Ammon's horn (tissue), 1 donor: ENCODE measurements around the gene MFSD2B.
A peak's percentile ranks its signal among the peaks of the same experiment; 100 is the strongest.

Experiments
- DNase-seq: peaks from one replicate; pipeline ENCODE4 v3.0.0-alpha.2; 2016; ENCODE audit warnings: low spot score

The MFSD2B gene

GRCh38 chr2:24050041-24050979 is 40.4 kb downstream of the MFSD2B start:
- DNase-seq = peak; percentile 25

GRCh38 chr2:24051833-24052232 is 41.9 kb downstream of the MFSD2B start:
- DNase-seq = no peak

- no peak for DNase-seq
Observed at GRCh38 chr2:24052951-24053350, 43.1 kb downstream of the MFSD2B start.

- DNase-seq = no peak
Observed at GRCh38 chr2:24054366-24055010, 44.6 kb downstream of the MFSD2B start.

- DNase-seq = no peak
Observed at GRCh38 chr2:24055750-24056149, 45.9 kb downstream of the MFSD2B start.

- DNase-seq = no peak
Observed at GRCh38 chr2:24058564-24059271, 48.8 kb downstream of the MFSD2B start.

- no peak for DNase-seq
Observed at GRCh38 chr2:24065341-24065740, 55.5 kb downstream of the MFSD2B start.

GRCh38 chr2:24072259-24072658 is 62.4 kb downstream of the MFSD2B start:
- DNase-seq = no peak

- DNase-seq = no peak
Observed at GRCh38 chr2:24073816-24074215, 63.9 kb downstream of the MFSD2B start.

- no peak for DNase-seq
Observed at GRCh38 chr2:24075259-24075658, 65.4 kb downstream of the MFSD2B start.
